ENCODE results near the gene NOL12.
A peak's percentile ranks its signal among the peaks of the same experiment; 100 is the strongest.
"Not testable (repeated sequence)": the region's sequence is repeated elsewhere in the genome, so short reads cannot be mapped to it uniquely, and the experiment has no call there.

Gene NOL12

DNA sequence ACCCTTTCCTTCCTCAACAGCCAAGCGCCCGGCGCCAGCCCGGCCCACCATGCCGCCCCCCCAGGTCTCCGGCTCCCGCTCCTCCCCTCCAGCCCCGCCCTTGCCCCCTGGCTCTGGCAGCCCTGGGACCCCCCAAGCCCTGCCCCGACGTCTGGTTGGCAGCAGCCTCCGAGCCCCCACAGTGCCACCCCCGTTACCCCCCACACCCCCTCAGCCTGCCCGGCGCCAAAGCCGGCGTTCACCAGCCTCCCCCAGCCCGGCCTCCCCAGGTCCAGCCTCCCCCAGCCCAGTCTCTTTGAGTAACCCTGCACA lies 30.9 kb upstream of the NOL12 start:
- no peaks in the 10 kb centered on the region for H3K27me3 Mint-ChIP-seq
- H3K4me1 Mint-ChIP-seq (ENCODE audit: low read depth) = peaks cover 21% of the 10 kb centered on the region
- no peaks in the 10 kb centered on the region for H3K9me3 Mint-ChIP-seq (ENCODE audit: low read depth)
- no peak overlapping the region for H3K27ac Mint-ChIP-seq
- peaks cover 2% of the 10 kb centered on the region for H3K36me3 Mint-ChIP-seq
- H3K4me3 Mint-ChIP-seq = no peak overlapping the region

DNA sequence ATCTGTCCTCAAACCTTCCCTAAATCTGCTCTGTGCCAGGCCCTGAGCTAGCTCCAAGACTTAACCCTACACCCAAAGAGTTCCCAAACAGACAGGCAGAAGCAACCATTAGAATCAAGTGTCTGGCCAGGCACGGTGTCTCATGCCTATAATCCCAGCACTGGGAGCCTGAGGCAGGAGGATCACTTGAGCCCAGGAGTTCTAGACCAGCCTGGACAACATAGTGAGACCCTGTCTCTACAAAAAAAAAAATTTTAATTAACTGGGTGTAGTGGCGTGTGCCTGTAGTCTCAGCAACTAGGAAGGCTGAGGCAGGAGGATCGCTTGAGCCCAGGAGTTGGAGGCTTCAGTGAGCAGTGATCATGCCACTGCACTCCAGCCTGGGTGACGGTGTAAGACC lies 29.6 kb upstream of the NOL12 start:
- Mint-ChIP-seq H3K4me1 (ENCODE audit: low read depth) (peaks cover 33% of the 10 kb centered on the region), H3K27ac (peak overlapping the region; percentile 73)
- H3K4me3 Mint-ChIP-seq; H3K9me3 Mint-ChIP-seq (ENCODE audit: low read depth); H3K27me3 Mint-ChIP-seq; H3K36me3 Mint-ChIP-seq: not testable (repeated sequence)

DNA sequence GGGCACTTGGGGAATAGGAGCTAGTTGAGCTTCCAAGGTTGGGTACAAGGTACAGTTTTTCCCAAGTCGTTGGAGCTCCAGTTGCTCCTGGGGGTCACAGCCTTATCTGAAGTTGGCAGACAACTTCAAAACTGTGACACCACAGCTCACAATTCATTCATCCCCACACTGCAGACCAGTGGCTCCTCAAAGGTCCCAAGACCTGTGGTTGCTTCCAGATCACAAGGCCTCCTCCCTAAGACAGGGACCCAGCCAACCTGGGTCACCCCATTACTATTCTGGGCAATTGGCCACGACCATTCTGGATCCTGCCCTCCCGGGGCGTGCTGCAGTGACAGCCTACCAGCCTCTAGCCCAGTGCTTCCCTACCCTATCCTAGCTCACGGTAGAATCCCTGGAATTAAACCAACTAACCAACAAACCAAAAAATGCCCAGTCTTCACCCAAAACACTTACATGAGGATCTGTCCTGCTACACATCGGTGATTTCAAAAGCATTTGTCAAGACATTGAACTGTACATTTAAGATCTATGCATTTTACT lies 28.5 kb upstream of the NOL12 start:
- Mint-ChIP-seq H3K27ac (peak overlapping the region; percentile 96), H3K4me1 (ENCODE audit: low read depth) (peaks cover 35% of the 10 kb centered on the region), H3K4me3 (peak overlapping the region; percentile 93), H3K9me3 (ENCODE audit: low read depth) (no peaks in the 10 kb centered on the region), H3K36me3 (no peaks in the 10 kb centered on the region), H3K27me3 (no peaks in the 10 kb centered on the region)

DNA sequence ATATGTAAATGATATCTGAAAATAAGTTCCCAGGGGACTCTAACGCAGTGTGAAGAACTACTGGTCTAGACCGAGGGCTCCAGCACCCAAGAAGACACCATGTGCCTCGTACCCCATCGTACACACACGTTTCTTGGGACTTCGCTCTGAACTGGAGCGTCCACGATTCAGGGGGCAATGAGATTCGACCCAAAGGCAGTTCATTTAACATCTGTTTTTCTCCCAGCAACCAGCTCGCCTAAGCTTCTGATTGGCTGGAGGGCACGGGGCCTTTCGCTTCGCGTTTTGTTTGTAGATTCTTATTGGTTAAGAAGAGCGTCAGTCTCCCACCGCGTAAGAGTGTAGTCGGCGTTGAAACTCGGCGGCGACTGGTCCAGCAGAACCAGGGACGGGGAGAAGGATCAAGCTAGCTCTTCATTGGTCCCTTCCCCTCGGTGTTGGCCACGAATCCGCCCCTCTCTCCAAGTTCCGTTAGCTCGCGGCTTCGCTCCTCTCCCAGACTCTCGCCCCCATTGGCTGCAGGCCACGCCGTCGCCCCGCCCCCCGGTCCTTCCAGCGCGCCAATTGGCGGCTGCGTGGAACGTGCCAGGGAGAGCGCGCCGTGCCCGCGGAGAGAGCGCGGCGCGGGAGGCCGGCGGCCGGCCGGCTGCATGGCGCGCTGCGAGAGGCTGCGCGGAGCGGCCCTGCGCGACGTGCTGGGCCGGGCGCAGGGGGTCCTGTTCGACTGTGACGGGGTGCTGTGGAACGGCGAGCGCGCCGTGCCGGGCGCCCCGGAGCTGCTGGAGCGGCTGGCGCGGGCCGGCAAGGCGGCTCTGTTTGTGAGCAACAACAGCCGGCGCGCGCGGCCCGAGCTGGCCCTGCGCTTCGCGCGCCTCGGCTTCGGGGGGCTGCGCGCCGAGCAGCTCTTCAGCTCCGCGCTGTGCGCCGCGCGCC lies 27.7 kb upstream of the NOL12 start, which contains the start of gene PDXP:
Gene PDXP, plus strand, starts transcription at position 591 of the 933 bp plus-strand sequence. Its CDS starts 60 bp downstream, at position 651.
- Mint-ChIP-seq H3K27me3 (no peaks in the 10 kb centered on the region), H3K27ac (peak within 1 kb of the TSS; percentile 96), H3K4me3 (peak within 1 kb of the TSS; percentile 93), H3K9me3 (ENCODE audit: low read depth) (no peaks in the 10 kb centered on the region), H3K4me1 (ENCODE audit: low read depth) (peaks cover 35% of the 10 kb centered on the region), H3K36me3 (no peaks in the 10 kb centered on the region)

DNA sequence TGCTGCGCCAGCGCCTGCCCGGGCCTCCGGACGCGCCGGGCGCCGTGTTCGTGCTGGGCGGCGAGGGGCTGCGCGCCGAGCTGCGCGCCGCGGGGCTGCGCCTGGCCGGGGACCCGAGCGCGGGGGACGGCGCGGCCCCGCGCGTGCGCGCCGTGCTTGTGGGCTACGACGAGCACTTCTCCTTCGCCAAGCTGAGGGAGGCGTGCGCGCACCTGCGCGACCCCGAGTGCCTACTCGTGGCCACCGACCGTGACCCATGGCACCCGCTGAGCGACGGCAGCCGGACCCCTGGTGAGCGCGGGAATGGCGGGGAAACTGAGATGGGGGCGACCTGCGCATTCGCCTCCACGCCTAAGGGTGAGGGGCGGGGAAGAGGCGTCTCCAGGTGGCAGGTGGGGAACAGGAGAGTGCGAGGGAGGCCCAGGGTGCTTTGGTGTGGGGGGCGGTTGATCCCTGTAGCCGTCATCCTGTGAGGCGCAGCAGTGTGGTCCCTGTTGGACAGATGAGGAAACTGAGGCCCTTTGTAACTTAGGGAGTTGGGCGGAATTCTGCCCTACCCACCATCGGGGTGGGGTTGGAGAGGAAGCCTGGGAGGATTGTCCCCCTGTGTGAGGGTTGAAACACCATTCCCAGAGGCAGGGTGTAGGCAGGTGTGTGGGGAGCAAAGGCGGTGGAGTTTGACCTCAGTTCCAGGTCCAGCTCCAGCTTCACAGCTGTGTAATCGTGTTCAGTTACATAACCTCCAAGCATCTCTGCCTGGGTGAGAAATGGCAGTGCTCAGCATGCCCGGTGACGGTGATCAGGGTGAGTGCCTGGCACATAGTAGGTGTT lies 26.9 kb upstream of the NOL12 start:
- Mint-ChIP-seq H3K4me3 (peak overlapping the region; percentile 87), H3K27me3 (no peaks in the 10 kb centered on the region), H3K36me3 (no peaks in the 10 kb centered on the region), H3K27ac (peak overlapping the region; percentile 54), H3K9me3 (ENCODE audit: low read depth) (no peaks in the 10 kb centered on the region), H3K4me1 (ENCODE audit: low read depth) (peaks cover 35% of the 10 kb centered on the region)

DNA sequence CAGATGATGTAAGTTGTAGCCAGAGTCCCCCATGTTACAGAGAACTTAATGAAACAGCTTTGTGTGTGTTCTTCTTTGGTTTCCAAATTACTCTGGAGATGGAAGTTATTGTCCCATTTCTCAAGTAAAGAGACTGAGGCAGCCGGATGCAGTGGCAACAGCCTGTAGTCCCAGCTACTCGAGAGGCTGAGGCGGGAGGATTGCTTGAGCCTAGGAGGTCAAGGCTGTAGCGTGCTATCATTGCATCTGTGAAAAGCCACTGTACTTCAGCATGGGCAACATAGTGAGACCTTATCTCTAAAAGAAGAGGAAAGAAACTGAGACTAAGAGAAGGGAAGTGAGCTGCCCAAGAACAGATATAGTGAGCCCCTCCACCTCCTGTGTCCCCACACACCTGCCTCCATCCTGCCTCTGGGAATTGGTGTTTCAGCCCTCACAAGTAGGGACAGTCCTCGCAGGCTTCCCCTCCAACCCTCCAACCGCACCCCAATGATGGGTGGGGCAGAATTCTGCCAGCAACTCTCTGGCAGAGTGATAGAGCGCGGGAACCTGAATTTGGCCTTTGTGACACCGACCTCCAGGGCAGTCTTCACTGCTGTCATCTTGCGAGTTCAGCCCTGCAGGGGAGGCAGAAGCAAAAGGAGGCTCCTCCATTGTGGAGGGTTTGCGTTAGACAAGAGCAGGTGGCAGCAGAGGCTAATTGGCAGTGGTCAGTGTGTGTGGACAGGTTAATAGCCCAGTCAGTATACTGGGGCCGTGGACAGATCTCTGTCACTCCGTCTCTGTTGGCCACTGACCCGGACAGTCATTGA lies 26.0 kb upstream of the NOL12 start:
- Mint-ChIP-seq H3K4me1 (ENCODE audit: low read depth) (peaks cover 35% of the 10 kb centered on the region), H3K27me3 (no peaks in the 10 kb centered on the region), H3K27ac (peak overlapping the region; percentile 54), H3K36me3 (no peaks in the 10 kb centered on the region), H3K4me3 (peak overlapping the region; percentile 87), H3K9me3 (ENCODE audit: low read depth) (no peaks in the 10 kb centered on the region)

DNA sequence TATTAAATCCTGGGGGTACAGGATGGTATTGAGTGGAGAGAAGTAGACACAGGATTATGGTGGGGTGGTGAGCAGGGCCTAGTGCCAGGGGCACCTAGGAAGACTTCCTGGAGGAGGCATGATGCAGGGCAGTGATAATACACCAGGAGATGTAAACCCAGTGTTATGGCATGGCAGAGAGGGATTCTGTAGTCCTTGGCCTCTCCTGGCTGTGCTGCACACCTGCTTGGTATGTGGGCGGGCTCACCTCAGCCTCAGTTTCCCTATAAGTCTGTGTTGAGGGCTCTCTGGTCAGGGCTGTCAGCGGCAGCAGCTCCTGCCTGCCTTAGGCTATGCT lies 25.5 kb upstream of the NOL12 start:
- Mint-ChIP-seq H3K4me1 (ENCODE audit: low read depth) (peaks cover 35% of the 10 kb centered on the region), H3K4me3 (peak overlapping the region; percentile 87), H3K9me3 (ENCODE audit: low read depth) (no peaks in the 10 kb centered on the region), H3K27me3 (no peaks in the 10 kb centered on the region), H3K27ac (no peak overlapping the region), H3K36me3 (no peaks in the 10 kb centered on the region)

DNA sequence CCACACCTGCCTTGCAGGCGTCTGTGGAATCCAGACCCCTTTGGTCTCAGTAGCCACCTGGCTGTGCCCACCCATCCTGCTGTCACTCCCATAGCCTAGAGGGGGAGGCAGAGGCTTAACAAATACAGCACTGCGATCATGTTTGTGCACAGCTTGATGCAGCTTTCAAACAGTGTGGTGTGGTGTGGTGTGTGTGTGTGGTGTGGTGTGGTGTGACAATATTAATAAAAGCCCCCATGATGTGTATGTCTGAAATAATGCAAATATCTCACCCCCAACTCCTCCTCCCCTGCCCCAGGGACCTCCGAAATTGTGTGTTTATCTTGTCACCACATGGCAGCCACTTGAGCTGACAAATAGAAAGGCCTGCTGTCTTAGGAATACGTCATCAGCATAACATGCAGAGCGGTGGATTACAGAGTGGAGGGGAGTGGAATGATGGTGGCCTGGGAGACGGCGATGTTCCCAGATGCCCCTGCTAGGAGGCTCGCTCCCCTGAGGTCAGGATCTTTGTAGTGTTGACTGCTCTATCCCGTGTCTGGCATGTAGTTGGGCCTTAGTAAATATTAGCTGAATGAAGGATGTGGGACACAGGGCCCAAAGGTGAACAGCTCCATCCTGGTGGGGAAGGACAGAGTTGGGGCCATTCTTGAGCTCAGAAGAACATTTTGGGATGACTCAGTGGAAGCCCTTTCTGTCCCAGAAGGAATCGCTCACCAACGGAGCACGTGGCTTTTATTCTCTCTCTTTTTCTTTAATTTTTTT lies 24.8 kb upstream of the NOL12 start:
- Mint-ChIP-seq H3K9me3 (ENCODE audit: low read depth) (no peaks in the 10 kb centered on the region), H3K27me3 (no peaks in the 10 kb centered on the region), H3K36me3 (no peaks in the 10 kb centered on the region), H3K4me3 (peak overlapping the region; percentile 87), H3K27ac (no peak overlapping the region), H3K4me1 (ENCODE audit: low read depth) (peaks cover 35% of the 10 kb centered on the region)

DNA sequence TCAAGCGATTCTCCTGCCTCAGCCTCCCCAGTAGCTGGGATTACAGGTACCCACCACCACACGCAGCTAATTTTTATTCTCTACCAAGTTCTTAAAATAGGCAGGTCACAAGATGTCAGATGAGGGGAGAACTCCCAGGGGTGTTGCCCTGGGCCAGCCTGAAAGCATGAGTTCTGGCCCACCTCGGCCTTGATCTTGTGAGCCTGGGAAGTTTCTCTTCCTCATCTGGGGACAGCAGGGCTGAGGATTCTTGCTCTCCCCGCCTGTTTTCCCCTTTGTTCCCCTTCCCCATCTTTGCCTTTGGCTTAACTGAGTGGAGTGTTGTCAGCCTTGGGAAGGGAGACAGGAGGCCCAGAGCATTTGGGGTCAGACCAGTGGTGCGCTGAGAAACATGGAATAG lies 24.1 kb upstream of the NOL12 start:
- no peaks in the 10 kb centered on the region for H3K9me3 Mint-ChIP-seq (ENCODE audit: low read depth)
- peak overlapping the region; percentile 27 for H3K4me3 Mint-ChIP-seq
- peaks cover 36% of the 10 kb centered on the region for H3K4me1 Mint-ChIP-seq (ENCODE audit: low read depth)
- H3K27me3 Mint-ChIP-seq = no peaks in the 10 kb centered on the region
- H3K27ac Mint-ChIP-seq = no peak overlapping the region
- no peaks in the 10 kb centered on the region for H3K36me3 Mint-ChIP-seq

DNA sequence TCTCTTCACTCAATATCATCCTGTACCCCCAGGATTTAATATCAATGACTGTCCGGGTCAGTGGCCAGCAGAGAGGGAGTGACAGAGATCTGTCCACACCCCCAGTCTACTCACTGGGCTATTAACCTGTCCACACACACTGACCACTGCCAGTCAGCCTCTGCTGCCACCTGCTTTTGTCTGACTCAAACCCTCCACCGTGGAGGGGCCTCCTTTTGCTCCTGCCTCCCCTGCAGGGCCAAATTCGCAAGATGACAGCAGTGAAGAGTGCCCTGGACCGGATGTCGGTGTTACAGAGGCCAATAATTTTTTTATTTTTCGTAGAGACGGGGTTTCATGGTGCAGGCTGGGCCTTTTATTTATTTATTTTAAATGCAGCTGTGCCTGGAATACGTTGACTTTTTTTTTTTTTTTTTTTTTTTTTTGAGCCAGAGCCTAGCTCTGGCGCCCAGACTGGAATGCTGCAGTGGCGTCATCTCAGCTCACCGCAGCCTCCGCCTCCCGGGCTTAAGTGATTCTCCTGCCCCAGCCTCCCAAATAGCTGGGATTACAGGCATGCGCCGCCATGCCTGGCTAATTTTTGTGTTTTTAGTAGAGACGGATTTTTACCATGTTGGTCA lies 22.5 kb upstream of the NOL12 start:
- H3K27ac Mint-ChIP-seq = no peak overlapping the region
- H3K27me3 Mint-ChIP-seq = no peaks in the 10 kb centered on the region
- H3K36me3 Mint-ChIP-seq = no peaks in the 10 kb centered on the region
- no peaks in the 10 kb centered on the region for H3K9me3 Mint-ChIP-seq (ENCODE audit: low read depth)
- peaks cover 26% of the 10 kb centered on the region for H3K4me1 Mint-ChIP-seq (ENCODE audit: low read depth)
- H3K4me3 Mint-ChIP-seq = no peak overlapping the region

DNA sequence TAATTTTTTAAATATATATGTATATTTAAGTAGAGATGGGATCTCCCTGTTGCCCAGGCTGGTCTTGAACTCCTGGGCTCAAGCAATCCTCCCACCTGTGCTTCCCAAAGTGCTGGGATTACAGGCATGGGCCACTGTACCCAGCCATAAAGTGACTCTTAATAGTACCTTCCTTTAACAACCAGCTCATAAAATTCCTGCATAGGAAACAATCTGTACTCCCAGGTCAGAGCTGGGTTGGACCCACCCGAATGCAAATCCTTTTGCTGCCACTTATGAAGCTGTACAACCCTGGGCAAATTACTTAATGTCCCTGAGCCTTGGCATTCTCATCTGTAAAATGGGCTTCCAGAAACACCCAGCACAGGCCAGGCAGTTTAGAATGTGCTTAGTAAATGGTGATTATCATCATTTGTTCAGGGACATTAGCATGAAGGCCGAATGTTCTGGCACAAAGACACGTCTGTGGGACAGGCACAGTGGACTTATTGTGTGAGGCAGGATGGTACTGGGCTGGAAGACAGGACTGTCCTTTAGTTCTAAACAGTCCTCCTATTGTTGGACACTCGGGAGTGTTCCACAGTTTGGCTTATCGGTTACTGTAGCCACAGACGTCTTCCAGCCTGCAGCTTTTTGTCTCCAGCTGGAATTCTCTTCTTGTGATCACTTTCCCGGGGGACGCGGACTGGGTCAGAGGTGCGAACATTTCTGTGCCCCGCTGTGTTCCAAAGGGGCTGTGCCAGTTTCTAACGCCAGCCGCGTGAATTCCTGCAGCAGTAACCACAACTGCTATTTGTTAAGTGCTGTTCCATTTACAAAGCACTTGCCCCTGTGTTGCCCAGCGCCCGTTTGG lies 21.7 kb upstream of the NOL12 start:
- Mint-ChIP-seq H3K27ac (no peak overlapping the region), H3K27me3 (no peaks in the 10 kb centered on the region), H3K4me3 (no peak overlapping the region), H3K36me3 (no peaks in the 10 kb centered on the region), H3K9me3 (ENCODE audit: low read depth) (no peaks in the 10 kb centered on the region), H3K4me1 (ENCODE audit: low read depth) (peaks cover 24% of the 10 kb centered on the region)

DNA sequence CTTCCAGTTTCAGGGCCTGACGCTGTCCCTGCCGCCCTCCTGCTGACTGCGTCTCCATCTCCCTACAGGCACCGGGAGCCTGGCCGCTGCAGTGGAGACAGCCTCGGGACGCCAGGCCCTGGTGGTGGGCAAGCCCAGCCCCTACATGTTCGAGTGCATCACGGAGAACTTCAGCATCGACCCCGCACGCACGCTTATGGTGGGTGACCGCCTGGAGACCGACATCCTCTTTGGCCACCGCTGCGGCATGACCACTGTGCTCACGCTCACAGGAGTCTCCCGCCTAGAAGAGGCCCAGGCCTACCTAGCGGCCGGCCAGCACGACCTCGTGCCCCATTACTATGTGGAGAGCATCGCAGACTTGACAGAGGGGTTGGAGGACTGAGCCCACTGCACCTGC lies 20.7 kb upstream of the NOL12 start:
- peaks cover 16% of the 10 kb centered on the region for H3K4me1 Mint-ChIP-seq (ENCODE audit: low read depth)
- H3K4me3 Mint-ChIP-seq = no peak overlapping the region
- H3K9me3 Mint-ChIP-seq (ENCODE audit: low read depth) = no peaks in the 10 kb centered on the region
- H3K27ac Mint-ChIP-seq = no peak overlapping the region
- no peaks in the 10 kb centered on the region for H3K36me3 Mint-ChIP-seq
- no peaks in the 10 kb centered on the region for H3K27me3 Mint-ChIP-seq

DNA sequence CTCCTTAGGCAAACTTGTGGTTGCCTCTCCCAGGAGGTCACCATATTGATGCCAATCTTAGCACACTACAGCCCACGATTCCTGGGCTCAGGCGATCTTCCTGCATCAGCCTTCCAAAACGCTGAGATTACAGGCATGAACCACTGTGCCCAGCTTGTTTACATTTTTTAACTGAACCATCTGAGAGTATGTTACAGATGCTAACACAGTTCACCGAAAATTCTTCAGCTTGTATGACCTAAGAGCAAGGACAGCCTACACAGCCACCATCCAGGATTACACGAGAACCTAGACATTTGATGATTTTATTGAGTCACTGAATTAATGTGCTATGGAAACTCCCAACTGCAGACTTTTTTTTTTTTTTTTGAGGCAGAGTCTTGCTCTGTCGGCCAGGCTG lies 16.6 kb upstream of the NOL12 start:
- Mint-ChIP-seq H3K36me3 (no peaks in the 10 kb centered on the region), H3K4me1 (ENCODE audit: low read depth) (peaks cover 36% of the 10 kb centered on the region), H3K4me3 (no peak overlapping the region), H3K27me3 (no peaks in the 10 kb centered on the region), H3K27ac (peak overlapping the region; percentile 5), H3K9me3 (ENCODE audit: low read depth) (no peaks in the 10 kb centered on the region)

All from activated naive CD8-positive, alpha-beta T cell (primary cell).